HG02852 (cell line): ENCODE measurements around the gene ALLC.

Experiments
- ATAC-seq: cut with Tn5 transposase; IDR thresholded peaks from one replicate; pipeline ENCODE4 v1.9.1; 2021; ENCODE audit warnings: mild to moderate bottlenecking, moderate library complexity; ENCODE audit not compliant: unreplicated experiment

The ALLC gene

GRCh38 chr2:3742743-3743508 is 84.9 kb downstream of the ALLC start:
- no peak for ATAC-seq

GRCh38 chr2:3743951-3744555 is 86.1 kb downstream of the ALLC start:
- ATAC-seq, result no peak

- ATAC-seq, result no peak
Measured at GRCh38 chr2:3745920-3746319, 87.9 kb downstream of the ALLC start.

- ATAC-seq, result no peak
Measured at GRCh38 chr2:3747032-3747654, 89.1 kb downstream of the ALLC start.

- ATAC-seq, result no peak
Measured at GRCh38 chr2:3747826-3748225, 89.8 kb downstream of the ALLC start.

- ATAC-seq, result no peak
Measured at GRCh38 chr2:3749201-3749600, 91.2 kb downstream of the ALLC start.

GRCh38 chr2:3751251-3751650 is 93.3 kb downstream of the ALLC start:
- ATAC-seq, result no peak

GRCh38 chr2:3751806-3752205 is 93.8 kb downstream of the ALLC start:
- ATAC-seq, result no peak
